ENCODE data around the gene MPRIP.

MPRIP gene

GRCh38 chr17:17062356-17062755 lies 20.1 kb downstream of the MPRIP start:
- no peaks in the 10 kb centered on the region for H3K9me3 ChIP-seq (ENCODE audit: control insufficient read depth, low read length)
- no peak overlapping the region for H3K9ac ChIP-seq
- H3K4me2 ChIP-seq (ENCODE audit: low read length) = no peak overlapping the region
- no peaks in the 10 kb centered on the region for H3K27me3 ChIP-seq (ENCODE audit: control insufficient read depth, insufficient read depth, low read length)
- H3K27ac ChIP-seq = no peak overlapping the region
- peaks cover 18% of the 10 kb centered on the region for H3K4me1 ChIP-seq
- H3K36me3 ChIP-seq (ENCODE audit: control insufficient read depth, insufficient read depth, low read length) = no peaks in the 10 kb centered on the region
- peaks cover 72% of the 10 kb centered on the region for H3K79me2 ChIP-seq
- no peak for TF ChIP-seq CTCF (IDR thresholded peaks at IDR 0.05)
- H3K4me3 ChIP-seq (ENCODE audit: low read depth, low read length) = no peak overlapping the region
- no peak overlapping the region for H2AFZ ChIP-seq

- Histone ChIP-seq H3K27me3 (ENCODE audit: control insufficient read depth, insufficient read depth, low read length) (no peaks in the 10 kb centered on the region), H3K79me2 (peaks cover 70% of the 10 kb centered on the region), H2AFZ (no peak overlapping the region), H3K4me2 (ENCODE audit: low read length) (no peak overlapping the region), H3K9me3 (ENCODE audit: control insufficient read depth, low read length) (no peaks in the 10 kb centered on the region), H3K27ac (no peak overlapping the region), H3K36me3 (ENCODE audit: control insufficient read depth, insufficient read depth, low read length) (no peaks in the 10 kb centered on the region), H3K4me1 (peaks cover 18% of the 10 kb centered on the region), H3K4me3 (ENCODE audit: low read depth, low read length) (no peak overlapping the region), H3K9ac (no peak overlapping the region)
- TF ChIP-seq CTCF (IDR thresholded peaks at IDR 0.05) = no peak
Observed at GRCh38 chr17:17062866-17063265, 20.6 kb downstream of the MPRIP start.

- H3K27me3 ChIP-seq (ENCODE audit: control insufficient read depth, insufficient read depth, low read length) = no peaks in the 10 kb centered on the region
- TF ChIP-seq CTCF (IDR thresholded peaks at IDR 0.05) = no peak
- H3K36me3 ChIP-seq (ENCODE audit: control insufficient read depth, insufficient read depth, low read length) = no peaks in the 10 kb centered on the region
- H3K4me2 ChIP-seq (ENCODE audit: low read length) = no peak overlapping the region
- no peak overlapping the region for H3K4me3 ChIP-seq (ENCODE audit: low read depth, low read length)
- no peak overlapping the region for H3K27ac ChIP-seq
- H2AFZ ChIP-seq = no peak overlapping the region
- no peak overlapping the region for H3K9ac ChIP-seq
- peaks cover 18% of the 10 kb centered on the region for H3K4me1 ChIP-seq
- peaks cover 70% of the 10 kb centered on the region for H3K79me2 ChIP-seq
- no peaks in the 10 kb centered on the region for H3K9me3 ChIP-seq (ENCODE audit: control insufficient read depth, low read length)
Observed at GRCh38 chr17:17063546-17064122, 21.4 kb downstream of the MPRIP start.

- peaks cover 18% of the 10 kb centered on the region for H3K4me1 ChIP-seq
- TF ChIP-seq CTCF (IDR thresholded peaks at IDR 0.05) = no peak
- no peak overlapping the region for H3K27ac ChIP-seq
- no peak overlapping the region for H3K9ac ChIP-seq
- H3K36me3 ChIP-seq (ENCODE audit: control insufficient read depth, insufficient read depth, low read length) = no peaks in the 10 kb centered on the region
- no peaks in the 10 kb centered on the region for H3K9me3 ChIP-seq (ENCODE audit: control insufficient read depth, low read length)
- no peak overlapping the region for H3K4me2 ChIP-seq (ENCODE audit: low read length)
- H3K79me2 ChIP-seq = peaks cover 68% of the 10 kb centered on the region
- H3K4me3 ChIP-seq (ENCODE audit: low read depth, low read length) = no peak overlapping the region
- H2AFZ ChIP-seq = no peak overlapping the region
- no peaks in the 10 kb centered on the region for H3K27me3 ChIP-seq (ENCODE audit: control insufficient read depth, insufficient read depth, low read length)
Observed at GRCh38 chr17:17064322-17064721, 22.1 kb downstream of the MPRIP start.

- Histone ChIP-seq H3K9me3 (ENCODE audit: control insufficient read depth, low read length) (no peaks in the 10 kb centered on the region), H2AFZ (no peak overlapping the region), H3K4me2 (ENCODE audit: low read length) (no peak overlapping the region), H3K9ac (no peak overlapping the region), H3K27me3 (ENCODE audit: control insufficient read depth, insufficient read depth, low read length) (no peaks in the 10 kb centered on the region), H3K27ac (no peak overlapping the region), H3K79me2 (peaks cover 69% of the 10 kb centered on the region), H3K4me1 (peaks cover 16% of the 10 kb centered on the region), H3K36me3 (ENCODE audit: control insufficient read depth, insufficient read depth, low read length) (no peaks in the 10 kb centered on the region), H3K4me3 (ENCODE audit: low read depth, low read length) (no peak overlapping the region)
- TF ChIP-seq CTCF (IDR thresholded peaks at IDR 0.05) = no peak
Observed at GRCh38 chr17:17066021-17066420, 23.8 kb downstream of the MPRIP start.
